ENCODE data around the gene IDH3G. TPM values are rescaled to one million over a fixed set of nuclear protein-coding genes. Genes with fewer than 3 reads are reported as not detected.

The IDH3G gene
- total RNA-seq, 1 donor = 40.2 TPM

DNA sequence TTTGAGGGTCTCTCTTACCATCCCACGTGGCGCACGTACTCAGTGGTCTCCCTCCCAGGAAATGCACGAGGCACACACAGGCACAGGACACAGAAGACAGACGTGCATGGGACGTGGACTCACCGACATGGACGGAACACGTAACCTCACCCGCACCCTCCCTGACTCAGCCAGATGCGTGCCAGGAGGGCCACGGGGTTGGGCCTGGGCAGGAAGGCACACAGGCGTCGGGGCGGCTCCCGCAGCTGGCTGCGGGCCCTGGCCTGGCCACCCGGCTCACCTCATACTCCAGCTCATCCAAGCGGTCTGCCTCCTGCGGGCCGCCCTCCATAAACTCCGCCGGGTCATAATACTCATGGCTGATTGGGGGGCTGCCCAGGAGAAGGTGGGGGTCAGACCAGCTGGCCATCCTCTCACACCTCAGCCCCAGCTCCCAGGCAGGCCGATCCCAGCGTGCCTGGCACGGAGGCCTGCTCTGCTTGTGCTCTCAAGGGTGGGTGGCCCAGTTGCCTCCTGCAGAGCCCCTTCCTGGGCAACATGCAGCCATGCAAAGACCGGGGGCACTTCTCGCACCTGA lies 12.9 kb upstream of the IDH3G start:
- no peak overlapping the region for H2AFZ ChIP-seq (ENCODE audit: low read length)
- no peaks in the 10 kb centered on the region for H3K27me3 ChIP-seq (ENCODE audit: insufficient read depth, low read length)
- TF ChIP-seq, protein P1, sequence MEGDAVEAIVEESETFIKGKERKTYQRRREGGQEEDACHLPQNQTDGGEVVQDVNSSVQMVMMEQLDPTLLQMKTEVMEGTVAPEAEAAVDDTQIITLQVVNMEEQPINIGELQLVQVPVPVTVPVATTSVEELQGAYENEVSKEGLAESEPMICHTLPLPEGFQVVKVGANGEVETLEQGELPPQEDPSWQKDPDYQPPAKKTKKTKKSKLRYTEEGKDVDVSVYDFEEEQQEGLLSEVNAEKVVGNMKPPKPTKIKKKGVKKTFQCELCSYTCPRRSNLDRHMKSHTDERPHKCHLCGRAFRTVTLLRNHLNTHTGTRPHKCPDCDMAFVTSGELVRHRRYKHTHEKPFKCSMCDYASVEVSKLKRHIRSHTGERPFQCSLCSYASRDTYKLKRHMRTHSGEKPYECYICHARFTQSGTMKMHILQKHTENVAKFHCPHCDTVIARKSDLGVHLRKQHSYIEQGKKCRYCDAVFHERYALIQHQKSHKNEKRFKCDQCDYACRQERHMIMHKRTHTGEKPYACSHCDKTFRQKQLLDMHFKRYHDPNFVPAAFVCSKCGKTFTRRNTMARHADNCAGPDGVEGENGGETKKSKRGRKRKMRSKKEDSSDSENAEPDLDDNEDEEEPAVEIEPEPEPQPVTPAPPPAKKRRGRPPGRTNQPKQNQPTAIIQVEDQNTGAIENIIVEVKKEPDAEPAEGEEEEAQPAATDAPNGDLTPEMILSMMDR (IDR thresholded peaks at IDR 0.05; ENCODE audit: extremely low read depth, low read depth, low read length) = no peak
- no peak overlapping the region for H3K4me2 ChIP-seq (ENCODE audit: insufficient read depth, low read length)
- H3K79me2 ChIP-seq (ENCODE audit: insufficient read depth, low read length) = no peaks in the 10 kb centered on the region
- no peaks in the 10 kb centered on the region for H3K9me3 ChIP-seq (ENCODE audit: low read depth, low read length)
- no peak overlapping the region for H3K4me3 ChIP-seq (ENCODE audit: insufficient read depth, low read length)
- H3K27ac ChIP-seq (ENCODE audit: low read depth, low read length) = no peak overlapping the region
- no peaks in the 10 kb centered on the region for H3K4me1 ChIP-seq (ENCODE audit: insufficient read depth, low read length)
- no peaks in the 10 kb centered on the region for H4K20me1 ChIP-seq (ENCODE audit: insufficient read depth, low read length)
- no peaks in the 10 kb centered on the region for H3K36me3 ChIP-seq (ENCODE audit: insufficient read depth, low read length)
- DNase-seq (ENCODE audit: insufficient read length, low spot score, missing footprints) = no peak

GRCh38 chrX:153805436-153805835 lies 11.3 kb upstream of the IDH3G start:
- no peaks in the 10 kb centered on the region for H3K9me3 ChIP-seq (ENCODE audit: low read depth, low read length)

GRCh38 chrX:153804621-153805020 lies 10.4 kb upstream of the IDH3G start:
- no peak overlapping the region for H3K4me2 ChIP-seq (ENCODE audit: insufficient read depth, low read length)
- H3K4me1 ChIP-seq (ENCODE audit: insufficient read depth, low read length) = no peaks in the 10 kb centered on the region
- no peaks in the 10 kb centered on the region for H3K27me3 ChIP-seq (ENCODE audit: insufficient read depth, low read length)
- no peaks in the 10 kb centered on the region for H4K20me1 ChIP-seq (ENCODE audit: insufficient read depth, low read length)
- no peaks in the 10 kb centered on the region for H3K79me2 ChIP-seq (ENCODE audit: insufficient read depth, low read length)
- H3K9me3 ChIP-seq (ENCODE audit: low read depth, low read length) = no peaks in the 10 kb centered on the region
- H3K27ac ChIP-seq (ENCODE audit: low read depth, low read length) = no peak overlapping the region
- TF ChIP-seq, protein P1 (IDR thresholded peaks at IDR 0.05; ENCODE audit: extremely low read depth, low read depth, low read length) = no peak
- H3K4me3 ChIP-seq (ENCODE audit: insufficient read depth, low read length) = no peak overlapping the region
- H2AFZ ChIP-seq (ENCODE audit: low read length) = no peak overlapping the region
- no peaks in the 10 kb centered on the region for H3K36me3 ChIP-seq (ENCODE audit: insufficient read depth, low read length)
- DNase-seq (ENCODE audit: insufficient read length, low spot score, missing footprints) = no peak

More at GRCh38 chrX:153805436-153805835, 11.3 kb upstream of the IDH3G start:
- Histone ChIP-seq H3K36me3 (ENCODE audit: insufficient read depth, low read length) (no peaks in the 10 kb centered on the region), H4K20me1 (ENCODE audit: insufficient read depth, low read length) (no peaks in the 10 kb centered on the region), H3K79me2 (ENCODE audit: insufficient read depth, low read length) (no peaks in the 10 kb centered on the region), H3K4me3 (ENCODE audit: insufficient read depth, low read length) (no peak overlapping the region), H3K27ac (ENCODE audit: low read depth, low read length) (no peak overlapping the region), H3K27me3 (ENCODE audit: insufficient read depth, low read length) (no peaks in the 10 kb centered on the region), H3K4me1 (ENCODE audit: insufficient read depth, low read length) (no peaks in the 10 kb centered on the region), H3K4me2 (ENCODE audit: insufficient read depth, low read length) (no peak overlapping the region), H2AFZ (ENCODE audit: low read length) (no peak overlapping the region)
- TF ChIP-seq, protein P1 (IDR thresholded peaks at IDR 0.05; ENCODE audit: extremely low read depth, low read depth, low read length) = no peak
- DNase-seq (ENCODE audit: insufficient read length, low spot score, missing footprints) = no peak

DNA sequence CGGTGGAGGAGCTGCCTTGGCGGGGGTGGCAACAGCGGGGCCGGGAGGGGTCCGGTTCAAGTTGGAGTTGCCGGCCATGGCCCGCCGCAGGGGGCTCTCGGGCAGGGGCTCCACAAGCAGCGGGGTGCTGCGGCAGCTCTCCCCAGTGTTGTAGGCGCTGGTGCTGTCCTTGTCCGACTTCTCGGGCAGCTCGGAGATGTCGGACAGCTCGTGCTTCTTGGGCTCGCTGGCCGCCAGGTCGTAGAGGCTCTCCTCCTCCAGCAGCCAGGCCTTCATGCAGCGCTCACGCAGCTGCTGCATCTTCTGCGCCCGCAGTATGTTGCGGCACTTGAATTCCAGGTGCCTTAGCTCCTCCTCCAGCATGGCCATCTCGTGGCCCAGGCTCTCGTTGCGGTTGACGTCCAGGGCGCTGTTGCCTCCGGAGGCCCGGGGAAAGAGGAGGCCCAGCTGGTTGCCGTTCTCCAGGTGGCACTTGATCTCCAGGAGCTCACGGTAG lies 10.0 kb upstream of the IDH3G start:
- Histone ChIP-seq H3K4me1 (ENCODE audit: insufficient read depth, low read length) (no peaks in the 10 kb centered on the region), H3K79me2 (ENCODE audit: insufficient read depth, low read length) (no peaks in the 10 kb centered on the region), H2AFZ (ENCODE audit: low read length) (no peak overlapping the region), H3K4me2 (ENCODE audit: insufficient read depth, low read length) (no peak overlapping the region), H3K36me3 (ENCODE audit: insufficient read depth, low read length) (no peaks in the 10 kb centered on the region), H3K9me3 (ENCODE audit: low read depth, low read length) (no peaks in the 10 kb centered on the region), H3K27ac (ENCODE audit: low read depth, low read length) (no peak overlapping the region), H3K4me3 (ENCODE audit: insufficient read depth, low read length) (no peak overlapping the region), H4K20me1 (ENCODE audit: insufficient read depth, low read length) (no peaks in the 10 kb centered on the region), H3K27me3 (ENCODE audit: insufficient read depth, low read length) (no peaks in the 10 kb centered on the region)
- TF ChIP-seq, protein P1 (IDR thresholded peaks at IDR 0.05; ENCODE audit: extremely low read depth, low read depth, low read length) = no peak
- DNase-seq (ENCODE audit: insufficient read length, low spot score, missing footprints) = no peak
